ENCODE results near the gene MPZ.
"Not testable (repeated sequence)": the region's sequence is repeated elsewhere in the genome, so short reads cannot be mapped to it uniquely, and the experiment has no call there.

MPZ gene

DNA sequence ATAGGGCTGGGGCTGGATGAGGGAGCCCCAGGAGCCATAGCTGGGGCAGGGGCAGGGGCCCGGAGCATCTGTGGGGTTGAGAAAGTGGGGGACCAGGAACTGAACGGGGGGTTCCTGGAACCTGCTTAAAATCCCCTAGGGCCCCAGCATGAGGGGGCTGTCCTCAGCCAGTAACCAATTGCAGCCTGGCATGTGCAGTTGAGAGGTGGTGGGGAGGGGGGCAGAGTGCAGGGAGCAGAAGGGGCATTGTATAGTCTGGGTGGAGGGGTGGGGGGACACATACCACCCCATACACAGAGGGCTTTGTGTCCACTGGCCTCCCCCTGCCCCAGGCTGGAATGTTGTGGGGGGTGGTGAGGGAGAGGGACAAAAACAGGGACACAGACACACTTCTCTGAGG is at the start of gene MPZ:
MPZ (minus strand) TSS at position 101 of the 400 bp plus-strand sequence; CDS start at position 38, 63 bp downstream.
- DNase-seq (ENCODE audit: low read depth): no peak

DNA sequence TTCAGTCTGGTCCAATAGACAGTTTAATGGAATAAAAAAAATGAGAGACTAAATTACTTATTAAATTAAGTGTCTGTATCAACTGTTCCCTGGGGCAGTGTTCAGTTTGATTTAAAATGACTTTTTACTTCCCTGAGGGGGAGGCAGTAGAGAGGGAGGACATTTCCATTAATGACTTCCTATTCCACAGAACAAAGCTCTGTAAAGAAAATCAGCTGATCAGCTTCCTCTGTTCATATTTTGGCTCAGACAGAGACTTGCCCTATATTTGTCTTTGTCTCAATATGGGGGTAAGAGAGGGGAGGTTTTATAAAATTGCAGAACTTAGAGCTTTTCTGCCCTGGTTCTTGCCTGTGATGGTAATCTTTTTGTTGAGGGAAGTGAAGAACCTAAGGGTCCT is 49.5 kb upstream of the MPZ start:
- DNase-seq (ENCODE audit: low read depth): no peak

DNA sequence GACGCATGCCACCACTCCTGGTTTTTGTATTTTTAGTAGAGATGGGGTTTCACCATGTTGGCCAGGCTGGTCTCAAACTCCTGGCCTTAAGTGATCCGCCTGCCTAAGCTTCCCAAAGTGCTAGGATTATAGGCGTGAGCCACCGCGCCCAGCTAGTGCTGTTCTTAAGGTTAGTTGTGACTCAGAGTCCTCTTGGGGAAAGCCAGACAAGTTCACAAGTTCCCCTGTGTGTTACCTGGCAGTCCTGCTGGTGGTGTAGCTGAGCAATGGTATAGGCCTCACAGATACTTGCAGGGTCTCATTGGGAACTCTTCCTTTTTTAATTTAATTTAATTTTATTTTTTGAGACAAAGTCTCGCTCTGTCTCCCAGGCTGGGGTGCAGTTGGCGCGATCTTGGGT is 47.3 kb upstream of the MPZ start:
- no peak for DNase-seq (ENCODE audit: low read depth)

DNA sequence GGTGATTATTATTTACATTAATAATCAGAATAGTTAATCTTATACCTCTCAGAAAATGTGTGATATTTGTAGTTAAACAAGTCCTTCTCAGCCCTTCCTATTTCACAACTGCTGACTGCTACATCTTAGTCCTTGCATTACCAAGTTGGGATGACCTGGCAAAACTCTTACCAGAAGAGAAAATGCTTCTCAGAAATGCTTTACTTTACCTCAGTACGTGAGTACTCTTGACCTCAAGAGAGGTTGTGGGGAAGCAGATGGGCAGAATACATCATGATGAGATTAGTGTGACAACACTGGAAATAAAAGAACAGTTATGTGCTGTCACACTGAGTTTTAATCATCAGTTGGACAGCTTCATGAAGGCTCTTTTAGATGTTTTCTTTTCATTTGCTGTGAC is 41.7 kb upstream of the MPZ start:
- no peak for DNase-seq (ENCODE audit: low read depth)

DNA sequence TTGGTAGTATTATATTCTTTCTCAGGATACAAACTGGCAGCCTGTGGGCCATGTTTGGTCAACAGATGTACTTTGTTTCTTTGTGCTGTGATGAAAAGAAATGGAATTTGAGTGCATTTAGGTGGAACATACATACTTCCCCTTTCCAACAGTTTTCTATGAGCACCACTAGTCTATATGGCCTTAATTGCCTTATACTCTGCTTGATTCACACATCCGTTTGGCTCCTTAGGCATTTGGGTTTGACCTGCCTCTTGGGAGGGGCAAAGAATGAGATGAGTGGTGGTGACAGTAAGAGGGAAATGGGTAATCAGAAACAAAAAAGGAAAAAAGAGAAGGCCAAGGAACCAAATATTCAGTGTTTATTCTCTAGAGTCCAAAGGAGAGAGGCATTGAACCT is 40.9 kb upstream of the MPZ start:
- no peak for DNase-seq (ENCODE audit: low read depth)

DNA sequence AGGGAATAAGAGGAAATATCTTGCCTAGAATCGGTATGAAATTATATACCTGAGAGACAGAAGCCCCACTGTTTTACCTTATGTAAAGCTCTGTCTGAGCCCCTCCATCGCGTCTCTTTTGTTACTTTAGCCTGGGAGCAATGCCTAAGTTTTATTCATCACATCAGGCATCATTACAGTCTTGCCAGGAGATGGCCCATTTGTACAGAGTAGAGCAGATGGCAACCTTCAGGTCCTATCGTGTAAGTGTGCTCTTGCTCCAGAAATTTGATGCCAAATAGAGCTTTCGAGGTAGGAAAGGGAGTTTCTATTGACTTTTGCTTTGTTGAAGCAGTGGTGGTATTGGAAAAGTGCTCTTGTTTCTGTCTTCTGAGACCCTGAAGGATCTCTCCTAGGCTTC is 33.1 kb upstream of the MPZ start:
- no peak for DNase-seq (ENCODE audit: low read depth)

DNA sequence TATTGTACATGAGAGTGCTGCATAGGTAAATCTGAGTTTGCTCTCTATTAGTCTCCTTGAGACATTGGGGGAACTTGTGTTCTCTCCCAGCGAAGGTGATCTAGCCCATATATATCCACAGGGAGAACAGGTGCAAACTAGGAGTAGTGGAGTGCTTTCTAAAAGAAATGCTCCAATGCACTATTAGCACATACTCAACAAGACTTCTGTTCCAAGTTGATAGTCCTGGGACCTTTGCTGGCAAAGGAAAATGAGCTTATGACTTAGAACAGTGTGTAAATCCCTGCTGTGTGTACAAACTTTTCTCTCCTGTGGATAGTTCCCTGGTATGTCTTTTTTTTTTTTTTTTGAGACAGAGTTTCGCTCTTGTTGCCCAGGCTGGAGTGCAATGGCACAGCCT is 32.4 kb upstream of the MPZ start:
- DNase-seq (ENCODE audit: low read depth): no peak

DNA sequence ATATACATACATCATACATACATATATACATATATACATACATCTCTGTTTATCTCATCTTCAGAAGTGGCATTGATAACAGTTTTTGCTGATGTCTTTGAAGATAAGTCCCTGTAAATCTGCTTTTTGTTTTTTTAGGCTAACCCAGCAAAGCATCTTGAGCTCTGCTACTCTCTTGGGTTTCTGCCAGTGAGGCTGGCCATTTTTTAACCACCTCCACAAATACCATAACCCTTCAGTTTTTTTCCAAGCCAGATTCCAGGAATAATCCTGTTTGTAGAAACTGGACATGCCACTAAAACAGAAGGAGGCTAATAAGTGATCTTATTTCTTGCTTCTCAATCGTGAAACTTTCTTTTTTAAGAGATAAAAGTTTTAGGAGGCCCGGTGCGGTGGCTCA is 26.0 kb upstream of the MPZ start:
- no peak for DNase-seq (ENCODE audit: low read depth)

DNA sequence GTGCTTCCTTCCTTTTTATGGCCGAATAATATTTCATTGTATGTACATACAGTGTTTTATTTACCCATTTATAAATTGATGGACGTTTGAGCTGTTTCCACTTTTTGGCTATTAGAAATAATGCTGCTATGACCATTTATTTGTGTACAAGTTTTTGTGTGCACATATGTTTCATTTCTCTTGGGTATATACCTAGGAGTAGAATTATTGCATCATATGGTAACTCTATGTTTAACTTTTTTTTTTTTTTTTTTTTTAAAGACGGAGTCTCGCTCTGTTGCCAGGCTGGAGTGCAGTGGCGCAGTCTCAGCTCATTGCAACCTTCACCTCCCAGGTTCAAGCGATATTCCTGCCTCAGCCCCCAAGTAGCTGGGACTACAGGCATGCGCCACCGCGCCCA is 23.4 kb upstream of the MPZ start:
- DNase-seq (ENCODE audit: low read depth): no peak

DNA sequence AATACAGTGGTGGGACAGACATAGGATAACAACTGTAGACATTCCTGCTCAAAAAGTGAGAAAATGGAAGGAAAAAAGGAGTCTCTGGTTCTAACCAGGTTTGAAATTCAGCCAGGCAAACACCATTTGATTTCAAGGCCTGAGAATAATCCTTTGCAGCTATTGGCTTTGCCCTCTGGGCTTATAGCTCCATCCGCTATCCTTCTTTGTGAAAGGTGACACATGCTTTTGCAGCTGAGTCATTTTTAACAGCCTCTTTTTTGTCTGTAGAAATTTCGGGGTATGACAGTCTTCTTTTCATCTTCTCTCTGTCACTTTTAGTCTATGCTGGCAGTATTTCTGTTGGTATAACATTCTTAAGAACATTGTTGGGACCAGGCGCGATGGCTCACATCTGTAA is 20.6 kb upstream of the MPZ start:
- DNase-seq (ENCODE audit: low read depth): no peak

DNA sequence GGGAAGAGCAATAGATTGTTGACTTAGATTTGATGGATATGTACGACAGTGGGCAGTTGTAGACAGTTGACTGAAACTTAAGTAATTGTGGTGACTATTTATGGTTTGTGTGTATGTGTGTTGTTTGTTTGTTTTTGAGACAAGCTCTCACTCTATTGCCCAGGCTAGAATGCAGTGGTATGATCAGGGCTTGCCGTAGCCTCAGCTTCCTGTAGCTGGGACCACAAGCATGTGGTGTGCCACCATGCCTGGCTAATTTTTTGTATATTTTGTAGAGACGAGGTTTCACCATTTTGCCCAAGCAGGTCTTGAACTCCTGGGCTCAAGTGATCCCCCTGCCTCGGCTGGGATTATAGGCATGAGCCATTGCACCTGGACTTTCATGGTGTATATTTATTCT is 14.3 kb upstream of the MPZ start:
- DNase-seq (ENCODE audit: low read depth): no peak

DNA sequence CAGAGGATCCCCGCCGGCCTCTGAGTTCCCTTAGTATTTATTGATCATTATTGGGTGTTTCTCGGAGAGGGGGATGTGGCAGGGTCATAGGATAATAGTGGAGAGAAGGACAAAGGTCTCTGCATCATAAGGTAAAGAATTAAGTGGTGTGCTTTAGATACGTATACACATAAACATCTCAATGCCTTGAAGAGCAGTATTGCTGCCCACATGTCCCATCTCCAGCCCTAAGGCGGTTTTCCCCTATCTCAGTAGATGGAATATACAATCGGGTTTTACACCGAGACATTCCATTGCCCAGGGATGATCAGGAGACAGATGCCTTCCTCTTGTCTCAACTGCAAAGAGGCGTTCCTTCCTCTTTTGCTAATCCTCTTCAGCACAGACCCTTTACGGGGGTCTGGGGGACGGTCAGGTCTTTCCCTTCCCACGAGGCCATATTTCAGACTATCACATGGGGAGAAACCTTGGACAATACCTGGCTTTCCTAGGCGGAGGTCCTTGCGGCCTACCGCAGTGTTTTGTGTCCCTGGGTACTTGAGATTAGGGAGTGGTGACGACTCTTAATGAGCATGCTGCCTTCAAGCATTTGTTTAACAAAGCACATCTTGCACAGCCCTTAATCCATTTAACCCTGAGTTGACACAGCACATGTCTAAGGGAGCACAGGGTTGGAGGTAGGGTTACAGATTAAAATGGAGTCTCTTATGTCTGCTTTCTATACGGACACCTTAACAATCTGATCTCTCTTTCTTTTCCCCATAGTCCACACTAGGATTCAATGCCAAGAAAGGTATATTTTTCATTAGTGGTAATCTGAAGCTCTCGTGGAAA is 6.3 kb upstream of the MPZ start:
- DNase-seq (ENCODE audit: low read depth): not testable (repeated sequence)

DNA sequence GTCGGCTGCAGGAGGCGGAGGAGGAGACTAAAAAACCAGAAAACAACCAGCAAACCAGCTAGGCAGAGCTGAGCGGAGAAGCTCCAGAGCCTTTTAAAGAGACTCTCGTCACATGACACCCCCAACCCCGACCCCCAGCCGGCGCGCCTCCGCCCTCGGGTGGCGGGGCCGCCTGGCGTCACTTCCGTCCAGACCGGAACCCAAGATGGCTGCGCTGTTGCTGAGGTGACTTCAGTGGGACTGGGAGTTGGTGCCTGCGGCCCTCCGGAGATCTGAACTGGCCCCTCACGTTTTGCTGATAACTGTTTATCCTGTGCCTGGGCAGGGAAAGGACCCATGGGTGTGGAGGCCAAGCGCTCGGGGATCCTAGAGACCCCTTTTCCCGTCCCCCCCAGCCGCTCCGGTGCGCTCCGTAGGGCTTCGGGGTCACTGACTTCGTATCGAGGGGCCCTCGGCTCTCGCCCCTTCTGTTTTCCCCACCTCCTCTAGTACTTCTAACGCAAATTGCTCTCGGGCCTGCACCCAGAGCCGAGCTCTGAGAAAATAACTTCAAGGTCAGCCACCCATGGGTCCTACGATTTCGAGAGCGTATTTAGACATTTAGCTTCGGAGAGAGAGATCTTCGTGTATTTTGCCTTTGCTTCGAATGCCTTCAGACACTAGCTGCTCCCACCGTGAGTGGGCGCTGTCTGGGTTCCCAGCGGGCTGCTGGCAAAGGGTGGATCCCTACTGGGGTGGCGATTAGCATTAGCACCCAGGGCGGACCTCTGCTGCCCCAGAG is 4.6 kb upstream of the MPZ start, which contains the start of gene SDHC:
SDHC (plus strand) TSS at position 181 of the 781 bp plus-strand sequence; CDS start at position 206, 25 bp downstream.
- peak; percentile 74 for DNase-seq (ENCODE audit: low read depth)

DNA sequence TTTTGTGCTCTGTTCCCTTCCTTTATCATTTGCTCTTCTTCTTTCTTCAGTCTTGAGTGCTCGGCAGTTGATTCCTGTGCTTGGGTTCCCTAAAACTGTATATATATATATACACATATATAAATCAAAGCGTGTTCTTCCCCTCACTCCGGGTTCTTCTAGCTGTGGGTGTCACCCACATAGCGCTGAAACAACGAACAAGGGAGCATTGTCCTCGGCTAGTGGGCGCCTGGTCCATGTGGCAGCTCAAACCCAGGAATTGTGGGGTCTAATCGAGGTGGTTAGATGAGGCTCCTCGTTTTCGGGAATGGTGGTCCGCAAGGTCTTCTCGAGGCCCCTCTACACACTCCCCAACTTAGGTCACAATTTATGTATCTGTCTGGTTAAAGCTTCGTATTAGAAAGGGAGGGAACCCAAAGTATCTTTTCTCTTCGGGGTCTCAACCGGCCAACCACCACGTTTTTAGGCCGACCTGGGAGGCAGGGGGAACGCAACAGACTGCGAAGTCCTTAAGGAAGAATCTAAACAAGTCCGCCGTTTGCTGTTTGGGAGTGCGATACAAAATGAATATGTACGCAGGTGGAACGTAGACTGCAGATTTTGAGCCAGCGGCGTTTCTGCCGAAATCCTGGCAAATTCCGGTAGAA is 3.9 kb upstream of the MPZ start:
- no peak for DNase-seq (ENCODE audit: low read depth)

DNA sequence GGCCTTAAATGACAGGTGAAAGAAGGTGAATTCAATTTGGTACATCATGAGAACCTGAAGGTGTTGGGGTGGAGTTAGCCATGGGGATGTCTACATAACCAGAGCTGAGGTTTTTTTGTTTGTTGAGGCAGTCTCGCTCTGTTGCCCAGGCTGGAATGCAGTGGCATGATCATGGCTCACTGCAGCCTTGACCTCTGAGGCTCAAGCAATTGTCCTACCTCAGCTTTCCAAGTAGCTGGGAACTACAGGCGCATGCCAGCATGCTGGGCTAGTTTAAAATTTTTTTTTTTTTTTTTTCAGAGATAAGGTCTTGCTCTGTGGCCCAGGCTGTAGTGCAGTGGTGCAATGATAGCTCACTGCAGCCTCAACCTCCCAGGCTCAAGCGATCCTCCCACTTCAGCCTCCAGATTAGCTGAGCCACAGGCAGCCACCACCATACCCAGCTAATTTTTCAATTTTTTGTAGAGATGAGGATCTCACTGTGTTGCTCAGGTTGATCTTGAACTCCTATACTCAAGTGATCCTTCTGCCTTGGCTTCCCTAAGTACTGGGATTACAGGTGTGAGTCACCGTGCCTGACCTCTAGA is 1.9 kb upstream of the MPZ start:
- no peak for DNase-seq (ENCODE audit: low read depth)

DNA sequence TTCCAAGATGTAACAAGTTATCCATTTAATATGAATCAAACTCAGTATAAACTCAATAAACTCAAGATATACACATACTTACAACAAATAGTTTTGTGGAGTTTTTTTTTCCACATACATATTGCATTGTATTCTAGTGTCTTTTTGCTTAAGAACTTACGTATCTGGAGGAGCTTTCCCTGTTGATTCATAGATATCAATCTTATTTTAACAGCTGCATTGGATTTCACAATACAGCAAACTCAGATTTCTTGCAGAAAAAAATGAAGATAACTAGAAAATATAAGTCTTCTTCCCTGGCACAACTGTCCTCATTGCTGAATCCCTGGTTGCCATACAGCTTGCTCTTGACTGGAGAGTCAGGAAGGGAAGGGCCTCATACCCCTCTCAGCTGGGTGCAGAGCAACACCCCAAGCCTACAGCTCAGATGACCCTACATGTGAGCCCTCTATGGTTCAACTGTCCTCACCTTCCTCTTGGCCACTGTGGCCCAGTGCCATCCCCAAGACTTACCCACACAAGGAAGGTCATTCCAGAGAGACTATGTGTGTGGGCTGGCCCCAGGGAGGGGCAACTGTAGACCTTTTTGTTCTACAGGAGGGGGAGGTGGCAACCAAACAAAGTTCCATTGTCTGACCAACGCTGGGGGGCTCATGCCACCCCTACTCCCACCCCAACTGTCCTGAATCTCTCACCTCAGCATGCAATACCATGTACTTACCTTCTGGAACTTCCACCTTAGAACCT is 1.7 kb downstream of the MPZ start:
- DNase-seq (ENCODE audit: low read depth): no peak

DNA sequence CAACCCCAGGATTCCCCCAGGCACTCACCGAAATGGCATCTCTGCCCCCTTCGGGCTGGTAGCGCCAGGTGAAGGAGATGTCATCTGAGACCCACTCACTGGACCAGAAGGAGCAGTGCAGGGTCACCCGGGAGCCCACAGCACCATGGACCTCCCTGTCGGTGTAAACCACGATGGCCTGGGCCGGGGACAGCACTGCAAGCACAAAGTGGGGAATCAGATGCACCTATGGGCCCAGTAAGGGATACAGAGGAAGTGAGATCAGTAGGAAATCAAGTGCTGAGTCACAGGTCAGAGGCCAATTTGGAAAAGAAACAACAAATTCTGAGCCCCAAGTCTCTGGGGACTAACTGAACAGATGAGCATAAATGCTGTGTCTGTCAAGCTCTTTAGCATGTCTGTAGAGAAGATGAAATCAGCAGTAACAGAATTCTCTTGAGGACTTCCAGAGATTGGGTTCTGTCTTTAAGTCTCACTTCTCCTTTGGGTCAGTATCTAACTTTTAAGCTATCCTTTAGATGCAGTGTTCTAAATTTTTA is 2.5 kb downstream of the MPZ start:
- peak; percentile 67 for DNase-seq (ENCODE audit: low read depth)

DNA sequence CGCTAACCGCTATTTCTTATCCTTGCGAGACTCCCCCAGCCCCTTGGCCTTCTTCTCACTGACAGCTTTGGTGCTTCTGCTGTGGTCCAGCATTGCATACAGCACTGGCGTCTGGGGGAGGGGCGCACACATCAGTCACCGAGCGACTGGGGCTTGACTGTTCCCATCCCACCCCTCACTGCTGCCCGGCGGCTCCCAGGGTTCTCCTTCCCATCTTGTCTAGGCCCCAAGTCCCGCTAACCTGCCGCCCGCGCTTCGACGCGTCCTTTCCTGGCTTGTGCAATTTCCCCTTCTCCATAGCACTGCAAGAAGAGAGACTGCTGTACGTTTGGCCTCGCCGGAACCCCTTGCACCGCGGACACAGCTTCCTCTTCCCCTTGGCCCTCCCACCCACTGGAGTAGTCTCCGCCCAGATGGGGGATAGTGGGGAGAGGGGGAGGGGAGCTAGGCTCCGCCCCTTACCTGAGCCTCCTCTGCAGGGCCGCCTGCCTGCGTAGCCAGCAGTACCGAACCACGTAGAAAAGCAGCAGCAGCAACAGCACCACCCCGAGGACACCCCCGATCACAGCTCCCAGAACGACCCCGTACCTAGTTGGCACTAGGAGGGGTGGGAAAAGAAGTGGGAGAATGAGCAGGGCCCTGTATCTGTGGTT is 3.8 kb downstream of the MPZ start:
- DNase-seq (ENCODE audit: low read depth): no peak

DNA sequence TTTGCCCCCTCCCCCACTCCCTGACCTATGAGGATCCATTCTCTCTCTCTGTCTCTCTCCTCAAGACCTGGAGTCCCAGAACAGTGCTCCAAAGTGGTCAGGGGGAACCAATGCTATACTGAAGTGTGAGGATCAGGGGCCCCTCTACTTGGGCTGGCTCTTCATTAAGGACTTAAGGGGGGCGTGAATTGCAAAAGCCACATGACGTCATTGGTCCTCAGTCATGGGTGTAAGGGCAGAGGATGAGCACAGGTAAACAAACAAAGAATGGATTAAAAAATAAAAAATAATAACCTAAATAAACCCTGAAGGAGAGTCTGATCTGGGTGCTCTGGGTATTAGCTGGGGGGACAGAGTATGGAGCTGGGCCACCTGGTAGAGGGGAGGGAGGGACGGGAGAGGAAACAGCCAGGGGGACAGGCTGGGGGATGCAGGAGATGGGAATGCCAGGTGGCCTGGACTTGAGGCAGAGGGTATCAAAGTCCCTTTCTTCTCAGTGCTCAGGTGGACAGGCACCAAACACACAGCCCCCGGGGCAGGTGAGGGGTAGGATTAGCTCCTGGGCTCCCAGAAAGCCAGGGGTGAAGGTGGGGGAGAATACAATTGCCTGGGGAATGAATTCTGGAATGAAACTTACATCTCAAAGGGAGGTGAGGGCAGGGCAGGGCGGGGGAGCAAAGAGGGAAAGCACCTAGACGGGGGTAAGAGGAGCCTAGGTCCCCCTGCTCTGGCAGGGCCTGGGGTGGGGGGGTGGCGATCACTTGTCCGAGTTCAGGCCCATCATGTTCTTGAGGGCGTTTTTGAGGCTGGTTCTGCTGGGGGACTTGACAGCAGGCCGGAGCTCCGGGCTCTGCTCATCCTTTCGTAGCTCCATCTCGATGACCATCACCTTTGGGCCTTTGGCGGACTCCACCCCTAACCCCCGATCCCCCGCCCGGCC is 4.6 kb downstream of the MPZ start:
- DNase-seq (ENCODE audit: low read depth): no peak

DNA sequence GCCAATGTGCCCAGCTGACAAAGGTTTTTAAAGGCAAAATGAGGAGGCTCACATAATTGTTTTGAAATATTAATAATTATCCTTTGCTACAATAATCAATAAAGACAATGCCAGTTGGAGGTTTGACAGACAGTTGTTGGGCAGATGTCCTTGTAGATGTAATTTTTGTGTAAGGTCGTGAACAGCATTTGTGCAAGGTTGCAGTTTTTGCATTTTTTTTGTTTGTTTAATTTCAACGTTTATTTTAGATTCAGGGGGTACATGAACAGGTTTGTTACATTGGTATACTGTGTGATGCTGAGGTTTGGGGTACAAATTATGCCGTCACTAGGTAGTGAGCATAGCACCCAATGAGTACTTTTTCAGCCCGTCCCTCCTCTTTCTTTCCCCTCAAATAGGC is 9.3 kb downstream of the MPZ start:
- no peak for DNase-seq (ENCODE audit: low read depth)

All from fibroblast of the conjunctiva (primary cell).